OCI-M2 (cell line): Measurements from ENCODE around the gene UQCRC2.
"Not testable (repeated sequence)": the region's sequence is repeated elsewhere in the genome, so short reads cannot be mapped to it uniquely, and the experiment has no call there.

ENCODE experiments used
- DNase-seq: peaks from one replicate; lab custom pipeline; 2025; ENCODE audit not compliant: unreplicated experiment; lab: John Stamatoyannopoulos, UW

Gene UQCRC2

GRCh38 chr16:22008215-22009059, 55.3 kb downstream of the UQCRC2 start:
- DNase-seq: no peak

DNA sequence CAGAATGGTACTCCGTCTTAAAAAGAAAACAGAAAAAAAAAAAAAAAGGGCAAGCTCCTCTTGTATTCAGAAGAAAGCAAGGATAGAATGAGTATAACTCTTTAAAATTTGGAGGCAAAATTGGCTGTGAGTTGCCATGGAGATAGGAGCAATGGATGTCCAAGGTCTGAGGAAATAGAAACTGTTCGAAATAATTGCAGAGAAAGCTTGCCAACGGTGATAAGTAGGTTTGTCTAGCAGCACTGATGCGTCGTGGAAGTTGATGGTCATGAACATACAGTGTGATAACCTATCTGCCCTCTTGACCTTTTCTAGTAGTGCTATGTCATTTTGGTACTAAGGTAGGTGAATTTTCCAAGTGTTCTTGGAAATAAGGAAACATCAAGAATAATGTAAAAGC, 57.7 kb downstream of the UQCRC2 start:
- DNase-seq: no peak

DNA sequence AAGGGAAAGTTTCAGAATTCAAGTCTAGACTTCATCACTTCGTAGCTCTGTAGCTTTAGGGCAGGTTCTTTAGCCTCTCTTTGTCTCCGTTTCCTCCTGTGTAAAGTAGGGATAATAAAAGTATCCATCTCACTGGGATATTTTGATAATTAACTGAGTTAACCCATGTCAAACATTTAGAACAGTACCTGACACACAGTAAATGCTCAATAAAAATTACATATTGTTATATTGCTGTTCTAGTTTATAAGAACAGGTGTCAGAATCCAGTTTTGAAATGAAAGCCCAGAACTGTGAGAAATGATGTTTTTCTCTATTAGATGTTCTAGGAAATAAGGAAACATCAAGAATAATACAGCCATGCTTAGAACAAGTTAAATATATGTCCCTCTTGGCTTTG, 59.1 kb downstream of the UQCRC2 start:
- DNase-seq: no peak

GRCh38 chr16:22013486-22013885, 60.3 kb downstream of the UQCRC2 start:
- no peak for DNase-seq

- no peak for DNase-seq
Measured at GRCh38 chr16:22014271-22014873, 61.2 kb downstream of the UQCRC2 start.

DNA sequence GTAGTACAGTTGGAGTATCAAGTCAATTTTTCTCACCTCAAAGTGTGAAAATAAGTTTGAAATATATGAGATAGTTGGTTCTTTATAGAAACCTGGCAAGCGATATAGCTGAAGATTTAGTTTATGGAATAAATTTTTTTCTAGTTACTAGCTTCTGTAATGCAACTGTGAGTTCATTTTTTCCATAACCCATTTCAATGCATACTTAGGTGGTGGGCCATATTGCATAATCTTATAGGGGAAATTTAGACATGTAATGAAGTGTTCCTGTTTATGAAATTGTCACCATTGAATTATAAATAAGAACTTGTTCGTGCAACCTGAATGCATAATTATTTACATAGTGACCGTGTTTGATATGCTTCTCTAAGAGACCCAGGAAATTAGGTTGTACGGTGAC, 63.8 kb downstream of the UQCRC2 start:
- DNase-seq: no peak

GRCh38 chr16:22018559-22018958, 65.4 kb downstream of the UQCRC2 start:
- DNase-seq: no peak

DNA sequence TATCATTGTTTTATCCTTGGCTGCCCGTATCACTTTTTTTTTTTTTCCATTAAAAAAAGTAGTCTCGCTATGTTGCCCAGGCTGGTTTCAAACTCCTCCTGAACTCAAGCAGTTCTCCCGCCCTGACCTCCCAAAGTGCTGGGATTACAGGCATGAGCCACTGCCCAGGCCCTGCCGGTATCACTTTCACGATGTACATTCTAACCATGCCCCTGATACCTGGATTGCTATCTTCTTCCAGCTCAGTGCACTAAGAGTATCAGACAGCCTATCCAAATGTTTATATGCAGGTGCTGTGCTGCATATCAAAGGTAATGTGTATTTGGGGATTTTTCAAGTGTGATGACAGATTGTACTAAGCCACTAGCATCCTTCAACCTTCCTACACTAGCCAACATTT, 69.0 kb downstream of the UQCRC2 start:
- DNase-seq: no peak

- DNase-seq: no peak
Measured at GRCh38 chr16:22023505-22023904, 70.3 kb downstream of the UQCRC2 start.

- not testable (repeated sequence) for DNase-seq
Measured at GRCh38 chr16:22024785-22025184, 71.6 kb downstream of the UQCRC2 start.

DNA sequence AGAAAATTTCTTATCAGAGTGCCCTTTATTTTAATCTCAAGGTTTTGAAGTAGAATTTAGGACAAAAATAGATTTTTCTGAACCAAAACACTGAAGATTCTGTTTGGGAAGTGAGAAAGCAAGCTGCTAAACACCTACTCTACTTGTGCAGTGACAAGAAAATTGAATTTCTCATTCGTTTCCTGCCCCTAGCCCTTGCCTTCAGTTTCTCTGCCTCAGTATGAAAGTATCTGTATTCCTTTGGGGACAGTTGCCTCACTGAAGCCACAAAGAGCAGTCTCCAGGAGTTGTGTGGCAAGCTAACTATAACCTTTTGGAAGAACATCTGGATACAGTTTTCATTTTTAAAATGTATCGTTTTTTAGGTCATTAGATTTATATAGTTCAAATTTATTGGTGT, 74.5 kb downstream of the UQCRC2 start:
- no peak for DNase-seq

GRCh38 chr16:22029632-22030031, 76.5 kb downstream of the UQCRC2 start:
- no peak for DNase-seq

- no peak for DNase-seq
Measured at GRCh38 chr16:22030087-22030812, 77.1 kb downstream of the UQCRC2 start.

DNA sequence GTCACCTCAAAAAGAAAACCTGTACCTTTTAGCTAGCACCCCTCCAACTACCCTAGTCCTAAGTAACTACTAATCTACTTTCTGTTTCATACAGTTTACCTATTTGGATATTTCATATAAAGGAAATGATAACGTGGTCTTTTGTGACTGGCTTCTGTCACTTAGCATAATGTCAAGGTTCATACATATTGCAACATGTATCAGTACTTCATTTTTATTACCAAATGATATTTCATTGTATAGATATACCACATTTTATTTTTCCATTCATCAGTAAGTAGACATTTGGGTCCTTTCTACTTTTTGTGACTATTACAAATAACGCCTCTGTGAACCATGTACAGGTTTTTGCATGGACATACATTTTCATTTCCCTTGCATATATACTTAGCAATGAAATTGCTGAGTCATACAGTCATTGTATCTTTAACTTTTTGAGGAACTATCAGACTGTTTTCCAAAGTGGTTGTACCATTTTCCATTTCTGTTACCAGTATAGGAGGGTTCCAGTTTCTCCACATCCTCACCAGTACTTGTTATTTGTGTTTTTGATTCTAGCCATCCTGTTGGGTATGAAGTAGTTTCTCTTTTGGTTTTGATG, 78.4 kb downstream of the UQCRC2 start:
- DNase-seq: no peak
